H1 (cell line): ENCODE results near the gene CAVIN2. TPM values are rescaled to one million over a fixed set of nuclear protein-coding genes. Genes with fewer than 3 reads are reported as not detected.

Experiments
- BCL11A ChIP-seq, 2 experiments: IDR thresholded peaks; one replicate each; pipeline ENCODE4 v1.6.1; 2011; ENCODE audit warnings: low read depth in 2 of 2, low read length in 2 of 2, mild to moderate bottlenecking in 2 of 2
- CTCF ChIP-seq, 3 experiments: IDR thresholded peaks; 1 replicate in 2 of 3; 2 replicates in 1 of 3; pipeline versions ENCODE4 v1.5.1 to v1.6.1; 2011; ENCODE audit warnings: low read length in 3 of 3, mild to moderate bottlenecking in 3 of 3, inconsistent platforms in 2 of 3, low read depth in 1 of 3, moderate library complexity in 1 of 3; ENCODE audit not compliant: insufficient read depth in 1 of 3; ENCODE audit errors: control extremely low read depth in 1 of 3
- MAFK ChIP-seq: IDR thresholded peaks from 2 replicates; pipeline ENCODE4 v1.6.1; 2012; ENCODE audit warnings: low read depth, mild to moderate bottlenecking, improper control_type of control experiment, low read length
- PHF8 ChIP-seq: fragments of 200-600 bp; sonication (generic); conservative IDR thresholded peaks from 2 replicates; pipeline ENCODE4 v1.7.1; 2012; ENCODE audit warnings: low read depth, mild to moderate bottlenecking, inconsistent platforms, low read length, moderate library complexity
- SP4 ChIP-seq: IDR thresholded peaks from 2 replicates; pipeline ENCODE4 v1.6.1; 2012; ENCODE audit warnings: low read length, inconsistent platforms
- polyA plus RNA-seq, 7 experiments: library from polyadenylated mRNA; depleted of rRNA in 3 of 7; stranded (reverse) in 5 of 7; unstranded in 2 of 7; fragments of >200 nt in 5 of 7; fragments of 200-250 nt in 2 of 7; gene quantifications; 1 replicate in 5 of 7; 2 replicates in 1 of 7; 4 replicates in 1 of 7; pipeline versions ENCODE4 v1.2.1 to v1.2.3, GENCODE V29; 2011 to 2013; ENCODE audit warnings: missing spikeins in 2 of 7, mixed read lengths in 2 of 7
- total RNA-seq: library from RNA; stranded (reverse); fragmentation: NEBNext Ultra II Directional; extraction: Animal tissue kit (Norgen Biotek cat#: 25700); gene quantifications from 2 replicates; pipeline ENCODE4 v1.2.1, GENCODE V29; 2021

Gene CAVIN2
- total and polyA plus RNA-seq, 2 of the 8 experiments (the other 6 are each of a cell fraction or from before 2014, with no cell fraction given): 0.03 TPM; not detected in 1

- TF ChIP-seq CTCF (IDR thresholded peaks at IDR 0.05; ENCODE audit: control extremely low read depth in 1 of 3, insufficient read depth in 1 of 3, low read depth in 1 of 3, low read length in 3 of 3): no peak
- no peak for TF ChIP-seq SP4
- no peak for TF ChIP-seq BCL11A (IDR thresholded peaks at IDR 0.05; ENCODE audit: low read depth in 2 of 2, low read length in 2 of 2)
- TF ChIP-seq MAFK: no peak
- no peak for TF ChIP-seq PHF8
These were observed 48.7 kb downstream of the CAVIN2 start (continued) for GRCh38 chr2:191797942-191798876.
